Spleen (tissue), 11 donors: ENCODE results near the gene LIN7A. TPM values are rescaled to one million over a fixed set of nuclear protein-coding genes. Genes with fewer than 3 reads are reported as not detected.
A peak's percentile ranks its signal among the peaks of the same experiment; 100 is the strongest.

Experiments
- DNase-seq: peaks from one replicate; pipeline ENCODE4 v3.0.0-alpha.2; 2020
- H3K27ac ChIP-seq, 8 donors: fragments of 200-600 bp; sonication (generic) in 7 of 8; 1 replicate in 4 of 8; 2 replicates in 4 of 8; pipeline versions ENCODE4 v1.5.0 to v1.8.0; 2016 to 2021; ENCODE audit warnings: inconsistent platforms in 4 of 8, mild to moderate bottlenecking in 4 of 8, moderate library complexity in 1 of 8
- H3K27me3 ChIP-seq, 7 donors: fragments of 200-600 bp; sonication (generic) in 6 of 7; replicated peaks in 1 of 7; 1 replicate in 4 of 7; 2 replicates in 3 of 7; pipeline versions ENCODE4 v1.5.0 to v1.8.0; 2016 to 2021; ENCODE audit warnings: inconsistent platforms in 3 of 7, mild to moderate bottlenecking in 1 of 7
- H3K36me3 ChIP-seq, 6 donors: fragments of 200-600 bp; sonication (generic) in 5 of 6; 1 replicate in 4 of 6; 2 replicates in 2 of 6; pipeline versions ENCODE4 v1.5.0 to v1.8.0; 2016 to 2021; ENCODE audit warnings: inconsistent platforms in 2 of 6
- H3K4me1 ChIP-seq, 6 donors: fragments of 200-600 bp; sonication (generic) in 5 of 6; 1 replicate in 3 of 6; 2 replicates in 3 of 6; pipeline versions ENCODE4 v1.5.0 to v1.8.0; 2016 to 2021; ENCODE audit warnings: inconsistent platforms in 3 of 6
- H3K4me3 ChIP-seq, 8 donors: fragments of 200-600 bp; sonication (generic) in 7 of 8; 1 replicate in 4 of 8; 2 replicates in 4 of 8; pipeline versions ENCODE4 v1.5.0 to v1.8.0; 2016 to 2021; ENCODE audit warnings: inconsistent platforms in 4 of 8, mild to moderate bottlenecking in 4 of 8, moderate library complexity in 2 of 8
- H3K9me3 ChIP-seq, 8 donors: fragments of 200-600 bp; sonication (generic) in 7 of 8; 1 replicate in 4 of 8; 2 replicates in 4 of 8; pipeline versions ENCODE4 v1.5.0 to v1.8.0; 2016 to 2021; ENCODE audit warnings: inconsistent platforms in 4 of 8
- POLR2A ChIP-seq, 3 donors: fragments of 450-650 bp; IDR thresholded peaks; one replicate each; pipeline ENCODE4 v1.5.1; 2017; ENCODE audit warnings: antibody characterized with exemption in 3 of 3, mild to moderate bottlenecking in 1 of 3
- POLR2AphosphoS5 ChIP-seq, 3 donors: sonication (generic); formaldehyde crosslinking; IDR thresholded peaks; one replicate each; pipeline ENCODE4 v1.5.1; 2017; ENCODE audit warnings: antibody characterized with exemption in 3 of 3
- WGBS, 5 donors: extraction: QIAGEN DNeasy Blood & Tissue Kit in 3 of 5; methylation state at CpG; one replicate each; pipeline versions ENCODE4 v1.1.5 to v1.1.7; 2013 to 2018; 5-methylcytosine and 5-hydroxymethylcytosine counted together
- intact Hi-C: fragments of 100-400 bp; cut with DNase I; formaldehyde crosslinking; loops from one replicate; pipeline ENCODE4 v1.15.0; 2023; ENCODE audit warnings: low total_unique reads
- polyA plus RNA-seq, 3 donors: library from polyadenylated mRNA; stranded (reverse); fragments of 200-250 nt; gene quantifications; one replicate each; pipeline ENCODE4 v1.2.1, GENCODE V29; 2013
- total RNA-seq, 7 donors: library from RNA; depleted of rRNA in 3 of 7; stranded (reverse); fragments of >200 nt in 3 of 7; fragmentation: NEBNext Ultra II Directional in 4 of 7; extraction: Animal tissue kit (Norgen Biotek cat#: 25700) in 4 of 7; gene quantifications; one replicate each; pipeline versions ENCODE4 v1.1.0 to v1.2.1, GENCODE V29; 2016 to 2021
- TF ChIP-seq, protein P1 (sequence below), 11 experiments: fragments of 200-600 bp in 7 of 11; fragments of 450-650 bp in 4 of 11; sonication (generic) in 4 of 11; IDR thresholded peaks in 8 of 11; conservative IDR thresholded peaks in 3 of 11; 1 replicate in 7 of 11; 2 replicates in 4 of 11; pipeline versions ENCODE4 v1.4.0 to v1.8.0; 2016 to 2021; ENCODE audit warnings: antibody characterized with exemption in 11 of 11, inconsistent platforms in 4 of 11, mild to moderate bottlenecking in 1 of 11
- donor health status: healthy with polysubstance abuse.
- donor health status: DM: no; HTN: no; CAD: no; lungs with moderate emphysema.
- donor health status: DM: no; HTN: no; CAD: no.
- donor health status: Bipolar disorder and iron deficiency.
- donor health status: healthy.
- donor health status: DM: no; HTN: no; CAD: no.
- donor health status: DM: yes; HTN: yes; CAD: no.

The LIN7A gene
- total and polyA plus RNA-seq, 10 donors: 1.7 to 31.6 (median 13.1) TPM

DNA sequence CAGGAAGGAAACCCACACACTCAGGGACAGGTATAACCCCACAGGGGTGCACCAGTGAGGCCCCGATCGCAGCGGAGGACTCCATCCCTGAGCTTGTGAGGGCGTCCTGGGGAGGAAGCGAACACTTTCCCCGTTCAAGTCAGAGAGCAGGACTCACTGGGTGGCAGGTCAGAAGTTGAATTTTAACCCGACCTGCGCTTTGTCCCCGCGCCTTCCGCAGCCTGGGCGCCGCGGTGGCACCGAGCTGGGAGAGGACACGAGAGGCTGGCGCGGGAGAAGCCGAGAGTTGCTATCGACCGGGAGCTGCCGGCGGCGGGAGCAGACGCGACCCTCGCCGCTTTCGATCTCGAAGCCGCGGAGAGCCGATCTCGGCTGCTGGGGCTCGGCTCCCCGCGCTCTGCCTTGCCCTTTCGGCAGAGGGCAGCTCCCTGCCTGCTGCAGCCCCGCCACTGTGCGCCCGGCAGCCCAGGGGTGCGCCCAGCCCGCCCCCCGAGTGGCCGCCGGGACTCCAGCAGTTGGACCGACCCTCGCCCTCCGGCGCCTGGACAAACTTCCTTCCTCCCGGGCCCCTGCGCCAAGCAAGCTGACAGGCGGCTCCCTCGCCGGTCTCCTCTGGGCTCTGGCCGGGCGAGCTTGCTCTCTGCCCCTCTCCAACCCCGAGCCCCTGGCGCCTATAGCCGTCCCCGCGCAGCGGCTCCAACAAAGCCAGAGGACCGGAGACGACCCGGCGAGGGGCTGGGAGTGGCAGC is 918 bp downstream of the LIN7A start:
- TF ChIP-seq, protein P1, sequence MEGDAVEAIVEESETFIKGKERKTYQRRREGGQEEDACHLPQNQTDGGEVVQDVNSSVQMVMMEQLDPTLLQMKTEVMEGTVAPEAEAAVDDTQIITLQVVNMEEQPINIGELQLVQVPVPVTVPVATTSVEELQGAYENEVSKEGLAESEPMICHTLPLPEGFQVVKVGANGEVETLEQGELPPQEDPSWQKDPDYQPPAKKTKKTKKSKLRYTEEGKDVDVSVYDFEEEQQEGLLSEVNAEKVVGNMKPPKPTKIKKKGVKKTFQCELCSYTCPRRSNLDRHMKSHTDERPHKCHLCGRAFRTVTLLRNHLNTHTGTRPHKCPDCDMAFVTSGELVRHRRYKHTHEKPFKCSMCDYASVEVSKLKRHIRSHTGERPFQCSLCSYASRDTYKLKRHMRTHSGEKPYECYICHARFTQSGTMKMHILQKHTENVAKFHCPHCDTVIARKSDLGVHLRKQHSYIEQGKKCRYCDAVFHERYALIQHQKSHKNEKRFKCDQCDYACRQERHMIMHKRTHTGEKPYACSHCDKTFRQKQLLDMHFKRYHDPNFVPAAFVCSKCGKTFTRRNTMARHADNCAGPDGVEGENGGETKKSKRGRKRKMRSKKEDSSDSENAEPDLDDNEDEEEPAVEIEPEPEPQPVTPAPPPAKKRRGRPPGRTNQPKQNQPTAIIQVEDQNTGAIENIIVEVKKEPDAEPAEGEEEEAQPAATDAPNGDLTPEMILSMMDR (IDR thresholded peaks at IDR 0.05 in 8 of 11, conservative IDR thresholded peaks at IDR 0.05 in 3 of 11): no peak
- TF ChIP-seq POLR2AphosphoS5 (IDR thresholded peaks at IDR 0.05): peak in 2 of 3 donors; percentile 5 to 57
- H3K4me3 ChIP-seq: peak overlapping the region; percentile 44 to 69 (median 54)
- no peaks in the 10 kb centered on the region for H3K36me3 ChIP-seq
- 2 to 4% (median 2%) methylated on average over 26 to 67 of the region's 67 CpGs for WGBS, 5 donors
- peaks cover 0 to 39% (median 17%) of the 10 kb centered on the region in 7 donors for H3K27me3 ChIP-seq
- intact Hi-C loops: no loop called here
- peak overlapping the region; percentile 70 to 97 (median 88) for H3K27ac ChIP-seq
- peak; percentile 88 for DNase-seq
- no peaks in the 10 kb centered on the region for H3K9me3 ChIP-seq
- H3K4me1 ChIP-seq: peaks cover 0 to 41% (median 13%) of the 10 kb centered on the region in 6 donors

DNA sequence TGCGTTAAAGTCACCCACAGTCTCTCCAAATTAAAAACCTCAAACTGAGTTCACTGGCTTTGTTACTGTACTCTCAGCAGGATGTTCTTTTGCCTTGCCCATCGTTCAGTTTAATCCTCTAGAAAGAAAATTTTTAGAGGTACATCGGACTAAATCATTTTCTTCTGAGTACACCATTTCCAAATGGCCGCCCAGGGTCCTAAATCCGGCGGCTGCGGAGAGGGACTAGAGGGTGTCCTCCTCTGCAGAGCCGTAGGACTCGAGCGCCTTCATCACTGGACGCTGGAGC is 1.4 kb downstream of the LIN7A start:
- 2 to 7% (median 4%) methylated on average over 11 of the region's 11 CpGs for WGBS, 5 donors
- TF ChIP-seq POLR2A (IDR thresholded peaks at IDR 0.05) (no peak), POLR2AphosphoS5 (IDR thresholded peaks at IDR 0.05) (no peak)
- intact Hi-C loops: no loop called here
- Histone ChIP-seq H3K36me3 (no peaks in the 10 kb centered on the region), H3K9me3 (no peaks in the 10 kb centered on the region), H3K4me1 (peaks cover 0 to 41% (median 13%) of the 10 kb centered on the region in 6 donors), H3K4me3 (peak overlapping the region; percentile 44 to 69 (median 54)), H3K27ac (peak overlapping the region in 7 of 8 donors; percentile 75 to 97 (median 89)), H3K27me3 (peaks cover 0 to 39% (median 17%) of the 10 kb centered on the region in 7 donors)
- DNase-seq: no peak

- H3K27me3 ChIP-seq: peaks cover 0 to 39% (median 17%) of the 10 kb centered on the region in 7 donors
- TF ChIP-seq POLR2A (IDR thresholded peaks at IDR 0.05) (no peak), POLR2AphosphoS5 (IDR thresholded peaks at IDR 0.05) (no peak)
- TF ChIP-seq, protein P1 (IDR thresholded peaks at IDR 0.05 in 8 of 11, conservative IDR thresholded peaks at IDR 0.05 in 3 of 11): no peak
- 75 to 90% (median 81%) methylated on average over 2 of the region's 2 CpGs for whole genome bisulfite sequencing, 5 donors
- H3K9me3 ChIP-seq: no peaks in the 10 kb centered on the region
- H3K36me3 ChIP-seq: no peaks in the 10 kb centered on the region
- H3K4me3 ChIP-seq: peak overlapping the region in 1 of 8 donors; percentile 69
- H3K27ac ChIP-seq: no peak overlapping the region
- intact Hi-C loops: no loop called here
- no peak for DNase-seq
- peaks cover 0 to 41% (median 13%) of the 10 kb centered on the region in 6 donors for H3K4me1 ChIP-seq
These were observed 2.6 kb downstream of the LIN7A start for GRCh38 chr12:80935111-80935510.

DNA sequence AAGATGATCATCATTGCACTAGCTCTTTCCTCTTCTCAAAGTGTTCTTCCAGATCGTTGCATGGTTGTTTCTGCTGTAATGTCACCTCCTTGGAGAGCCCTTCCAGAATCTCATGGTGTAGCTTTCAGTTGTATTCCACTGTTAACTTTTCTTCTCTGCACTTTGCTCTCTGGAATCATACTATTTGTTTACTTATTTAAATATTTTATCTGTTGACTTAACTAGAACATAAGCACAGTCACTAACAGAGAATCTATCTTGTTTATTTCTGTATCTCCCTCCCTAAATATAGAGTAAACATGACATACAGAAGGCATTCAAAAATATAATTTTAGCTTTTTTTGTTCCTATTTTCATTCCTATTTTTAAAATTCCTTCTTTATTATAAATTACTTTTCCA is 11.8 kb downstream of the LIN7A start:
- DNase-seq: no peak
- Histone ChIP-seq H3K36me3 (no peaks in the 10 kb centered on the region), H3K9me3 (peaks cover 0 to 8% (median 0%) of the 10 kb centered on the region in 8 donors), H3K27ac (no peak overlapping the region), H3K4me3 (no peak overlapping the region), H3K4me1 (no peaks in the 10 kb centered on the region), H3K27me3 (no peaks in the 10 kb centered on the region)
- 30 to 83% (median 67%) methylated on average over 1 of the region's 1 CpG for WGBS, 5 donors
- intact Hi-C loops: no loop called here
- TF ChIP-seq, protein P1 (IDR thresholded peaks at IDR 0.05 in 8 of 11, conservative IDR thresholded peaks at IDR 0.05 in 3 of 11): no peak
- no peak for TF ChIP-seq POLR2AphosphoS5 (IDR thresholded peaks at IDR 0.05)
- TF ChIP-seq POLR2A (IDR thresholded peaks at IDR 0.05): no peak
